Retina (tissue), 1 donor: ENCODE measurements around the gene HADHA.
A peak's percentile ranks its signal among the peaks of the same experiment; 100 is the strongest.
"Not testable (repeated sequence)": the region's sequence is repeated elsewhere in the genome, so short reads cannot be mapped to it uniquely, and the experiment has no call there.

Source experiments
- DNase-seq: peaks from one replicate; pipeline ENCODE4 v3.0.0-alpha.2; 2016

The HADHA gene

GRCh38 chr2:26244309-26245230 is at the start of gene HADHA, which contains the start of gene HADHB:
Gene HADHA (minus strand): TSS chr2:26244632. CDS start chr2:26244596, 36 bp downstream.
Gene HADHB (plus strand): TSS chr2:26244939. CDS start chr2:26254255, 9,316 bp downstream.
- peak; percentile 100 for DNase-seq

GRCh38 chr2:26292646-26293045 is 48.2 kb upstream of the HADHA start:
- no peak for DNase-seq

DNA sequence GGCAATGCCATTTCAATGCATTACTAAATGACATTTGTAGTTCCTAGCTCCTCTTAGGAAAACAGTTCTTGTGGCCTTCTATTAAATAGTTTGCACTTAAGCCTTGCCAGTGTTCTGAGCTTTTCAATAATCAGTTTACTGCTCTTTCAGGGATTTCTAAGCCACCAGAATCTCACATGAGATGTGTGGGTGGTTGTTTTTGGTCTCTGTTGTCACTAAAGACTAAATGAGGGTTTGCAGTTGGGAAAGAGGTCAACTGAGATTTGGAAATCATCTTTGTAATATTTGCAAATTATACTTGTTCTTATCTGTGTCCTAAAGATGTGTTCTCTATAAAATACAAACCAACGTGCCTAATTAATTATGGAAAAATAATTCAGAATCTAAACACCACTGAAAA is 45.6 kb upstream of the HADHA start:
- no peak for DNase-seq

DNA sequence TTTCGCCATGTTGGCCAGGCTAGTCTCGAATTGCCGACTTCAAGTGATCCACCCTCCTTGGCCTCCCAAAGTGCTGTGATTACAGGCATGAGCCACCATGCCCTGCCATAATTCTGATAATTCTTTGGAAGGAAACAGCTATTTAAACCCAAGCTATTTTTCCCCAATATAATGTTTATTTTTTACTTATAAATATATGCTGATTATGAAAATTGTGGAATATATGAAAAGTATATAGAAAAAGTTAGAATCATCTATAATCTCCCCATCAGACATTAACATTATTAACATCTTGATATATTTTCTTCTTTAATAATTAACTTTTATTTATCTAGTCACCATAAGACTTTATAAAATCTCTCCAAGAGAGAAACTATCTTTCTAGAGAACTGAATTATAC is 41.5 kb upstream of the HADHA start:
- no peak for DNase-seq

- DNase-seq, result no peak
Observed at GRCh38 chr2:26284132-26284531, 39.7 kb upstream of the HADHA start.

GRCh38 chr2:26283606-26284005 is 39.2 kb upstream of the HADHA start:
- no peak for DNase-seq

DNA sequence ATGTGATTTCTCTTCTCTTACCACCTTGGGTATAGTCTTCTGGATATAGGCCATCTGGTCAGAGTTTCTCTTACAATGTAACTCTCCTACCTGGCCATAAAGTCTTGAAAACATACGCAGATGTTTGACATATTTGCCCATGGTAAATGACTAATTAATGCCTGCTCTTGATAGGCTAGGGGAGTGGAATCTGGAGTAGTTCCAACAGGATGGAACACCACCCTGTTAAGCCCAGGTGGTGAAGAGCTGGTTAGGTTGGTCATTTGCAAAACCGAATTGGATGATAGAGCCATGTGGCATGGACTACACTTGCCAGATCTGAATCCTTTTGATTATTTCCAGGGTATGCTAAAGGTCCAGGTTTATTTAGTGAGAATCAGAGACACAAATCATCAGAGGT is 36.8 kb upstream of the HADHA start:
- DNase-seq, result no peak

- DNase-seq, result no peak
Observed at GRCh38 chr2:26279886-26280285, 35.5 kb upstream of the HADHA start.

- no peak for DNase-seq
Observed at GRCh38 chr2:26276484-26277227, 32.2 kb upstream of the HADHA start.

DNA sequence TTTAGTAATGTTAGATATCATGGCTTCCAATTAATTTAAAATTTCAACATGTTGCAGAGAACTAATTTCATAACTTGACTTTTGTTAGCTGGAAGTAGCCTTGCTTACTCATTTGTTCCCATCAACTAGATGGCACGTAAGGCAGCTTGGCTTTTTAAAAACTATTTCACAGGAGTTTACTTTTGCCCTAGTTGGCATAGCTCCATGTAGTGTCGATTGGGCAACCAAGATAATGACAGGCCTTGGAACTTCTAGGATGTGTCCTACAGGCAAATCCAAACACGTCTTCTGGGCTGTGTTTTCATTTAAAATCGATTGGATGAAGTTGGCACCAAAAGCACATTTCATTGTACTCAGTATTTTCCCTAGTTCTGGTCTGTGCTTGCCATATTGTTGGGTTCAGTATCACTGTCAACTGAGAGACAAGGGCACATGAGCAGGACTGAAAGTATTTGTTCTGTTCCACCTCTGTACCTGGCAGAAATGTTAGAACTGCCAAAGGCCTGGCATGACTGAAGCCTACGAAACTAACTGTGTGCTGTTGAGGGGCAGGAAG is 29.7 kb upstream of the HADHA start:
- DNase-seq, result no peak

DNA sequence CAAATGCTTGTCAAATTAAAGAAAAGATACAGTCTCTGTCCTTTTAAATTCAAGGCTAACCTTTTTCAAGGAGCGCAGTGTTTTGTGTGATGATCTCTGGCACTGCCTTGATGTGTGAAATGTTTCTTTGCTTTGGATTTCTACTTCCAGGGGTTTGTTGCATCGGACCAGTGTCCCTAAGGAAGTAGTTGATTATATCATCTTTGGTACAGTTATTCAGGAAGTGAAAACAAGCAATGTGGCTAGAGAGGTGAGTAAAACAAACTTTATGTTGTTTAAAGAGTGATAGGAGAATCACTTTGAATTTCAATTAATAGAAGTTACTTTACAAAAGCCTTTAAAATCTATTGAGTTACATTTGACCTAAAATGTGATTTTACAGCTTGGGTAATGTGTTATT is 29.1 kb upstream of the HADHA start:
- DNase-seq, result no peak

DNA sequence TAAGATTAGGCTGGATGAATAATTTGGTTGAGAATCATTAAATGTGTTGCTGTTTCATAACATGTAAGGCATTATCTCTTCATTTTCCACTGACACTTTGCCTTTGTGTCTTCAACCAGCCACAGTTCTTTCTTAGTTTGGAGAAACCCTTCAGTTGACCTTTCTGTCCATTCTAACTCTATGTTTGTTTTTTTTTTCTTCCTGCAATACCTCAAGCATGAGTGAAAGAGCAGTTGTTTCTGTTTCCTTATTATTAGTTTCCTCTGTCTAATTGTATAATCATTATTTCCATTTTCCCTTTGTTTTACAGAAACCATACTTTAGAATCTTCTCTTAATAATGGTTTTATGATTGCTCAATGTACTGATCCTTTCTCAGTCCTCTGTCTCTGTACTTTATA is 25.9 kb upstream of the HADHA start:
- no peak for DNase-seq

DNA sequence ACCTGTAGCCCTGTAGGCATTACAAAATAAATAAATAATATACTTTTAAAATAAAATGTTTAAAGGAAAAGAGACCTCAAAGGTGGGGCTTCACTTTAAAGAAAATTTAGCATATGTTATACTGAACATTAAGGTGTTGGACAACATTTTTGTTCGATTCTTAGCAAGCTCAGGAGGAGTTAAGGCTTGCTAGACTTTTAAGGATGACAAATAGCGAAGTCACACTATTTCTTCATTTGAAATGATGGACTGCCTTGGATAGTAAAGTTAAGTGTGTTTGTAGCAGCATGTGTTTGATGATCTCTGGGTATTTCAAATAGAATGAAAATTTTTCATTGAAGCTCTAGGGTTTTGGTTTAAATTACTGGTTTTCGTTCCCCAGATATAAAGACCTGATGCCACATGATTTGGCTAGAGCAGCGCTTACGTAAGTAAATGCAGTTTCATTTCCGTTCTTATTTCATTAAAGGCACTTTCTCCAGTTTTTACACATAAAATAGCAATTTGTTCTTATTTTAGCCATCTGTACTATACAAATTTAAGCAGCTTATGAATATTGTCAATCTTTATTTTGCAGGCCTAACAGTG is 25.2 kb upstream of the HADHA start:
- no peak for DNase-seq

GRCh38 chr2:26268670-26269385 is 24.4 kb upstream of the HADHA start:
- DNase-seq, result not testable (repeated sequence)

GRCh38 chr2:26268213-26268612 is 23.8 kb upstream of the HADHA start:
- no peak for DNase-seq

DNA sequence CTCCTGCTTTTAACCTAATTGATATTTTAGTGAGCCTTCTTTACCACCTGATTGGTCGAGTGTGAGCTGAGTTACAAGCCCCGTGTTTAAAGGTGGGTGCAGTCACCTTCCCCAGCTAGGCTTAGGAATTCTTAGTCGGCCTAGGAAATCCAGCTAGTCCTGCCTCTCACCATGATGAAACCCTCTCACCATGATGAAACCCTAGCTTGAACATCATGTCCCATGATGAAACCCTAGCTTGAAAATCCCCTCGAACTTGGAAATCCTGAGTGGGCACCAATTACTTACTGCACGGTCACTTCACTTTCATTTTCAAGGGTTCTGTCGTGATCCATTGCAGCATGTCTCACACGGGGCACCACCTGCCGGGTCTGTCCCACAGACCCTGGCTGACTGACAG is 14.4 kb upstream of the HADHA start:
- not testable (repeated sequence) for DNase-seq

GRCh38 chr2:26255759-26256384 is 11.4 kb upstream of the HADHA start:
- DNase-seq, result no peak

- no peak for DNase-seq
Observed at GRCh38 chr2:26251893-26252292, 7.5 kb upstream of the HADHA start.

GRCh38 chr2:26249625-26250024 is 5.2 kb upstream of the HADHA start:
- no peak for DNase-seq

GRCh38 chr2:26246818-26247217 is 2.4 kb upstream of the HADHA start:
- no peak for DNase-seq

GRCh38 chr2:26245810-26246209 is 1.4 kb upstream of the HADHA start:
- no peak for DNase-seq

- no peak for DNase-seq
Observed at GRCh38 chr2:26245231-26245732, 850 bp upstream of the HADHA start.
